PC-3 (cell line): Measurements from ENCODE around the gene MDH2. TPM values are rescaled to one million over a fixed set of nuclear protein-coding genes. Genes with fewer than 3 reads are reported as not detected.
A peak's percentile ranks its signal among the peaks of the same experiment; 100 is the strongest.
"Not testable (repeated sequence)": the region's sequence is repeated elsewhere in the genome, so short reads cannot be mapped to it uniquely, and the experiment has no call there.

Source experiments
- ATAC-seq: fragments of 200-7000 bp; cut with Tn5 transposase; 2 replicates; pipeline ENCODE4 v1.9.1; 2020; ENCODE audit warnings: mild to moderate bottlenecking, moderate library complexity
- BruUV-seq: library from RNA; stranded (reverse); fragments of 400-500 nt; replicated peaks from 2 replicates; lab custom pipeline; 2021; lab: Mats Ljungman, UMichigan
- CTCF ChIA-PET: fragments of 300-600 bp; sonication (Branson Sonifier 250); formaldehyde crosslinking; loops from one replicate; lab custom pipeline; 2022; ENCODE audit warnings: antibody characterized with exemption; lab: Charles Lee
- POLR2A ChIA-PET: fragments of 300-600 bp; sonication (Branson Sonifier 250); formaldehyde crosslinking; loops from one replicate; lab custom pipeline; 2022; ENCODE audit warnings: antibody characterized with exemption; ENCODE audit not compliant: unreplicated experiment; lab: Charles Lee
- DNase-seq: peaks from one replicate; pipeline ENCODE4 v3.0.0-alpha.2; 2015
- H2AFZ ChIP-seq: fragments of 300-600 bp; sonication (generic); 2 replicates; pipeline ENCODE4 v1.6.0; 2016; ENCODE audit warnings: antibody characterized with exemption, low read length
- H3F3A ChIP-seq: fragments of 300-600 bp; sonication (generic); one replicate; pipeline ENCODE4 v1.6.0; 2017; ENCODE audit warnings: antibody characterized with exemption, low read length, control low read depth, mild to moderate bottlenecking; ENCODE audit not compliant: unreplicated experiment
- H3K27ac ChIP-seq: fragments of 300-600 bp; sonication (generic); 2 replicates; pipeline ENCODE4 v1.5.1; 2016; ENCODE audit warnings: mild to moderate bottlenecking, low read length
- H3K27me3 ChIP-seq: fragments of 300-600 bp; sonication (generic); 2 replicates; pipeline ENCODE4 v1.6.1; 2016; ENCODE audit warnings: low read length, mixed read lengths
- H3K36me3 ChIP-seq: fragments of 300-600 bp; sonication (generic); 2 replicates; pipeline ENCODE4 v1.6.1; 2016; ENCODE audit warnings: low read depth, mixed run types, low read length, mixed read lengths
- H3K4me1 ChIP-seq: fragments of 300-600 bp; sonication (generic); 2 replicates; pipeline ENCODE4 v1.5.1; 2016; ENCODE audit warnings: low read length; ENCODE audit not compliant: insufficient read depth
- H3K4me2 ChIP-seq: fragments of 300-600 bp; sonication (generic); 2 replicates; pipeline ENCODE4 v1.6.0; 2016; ENCODE audit warnings: low read length
- H3K4me3 ChIP-seq: fragments of 300-600 bp; sonication (generic); 2 replicates; pipeline ENCODE4 v1.5.1; 2016; ENCODE audit warnings: mild to moderate bottlenecking, low read length, mixed read lengths
- H3K79me2 ChIP-seq: fragments of 300-600 bp; sonication (generic); 2 replicates; pipeline ENCODE4 v1.6.1; 2017; ENCODE audit warnings: low read length, mixed read lengths
- H3K9ac ChIP-seq: fragments of 300-600 bp; sonication (generic); 2 replicates; pipeline ENCODE4 v1.6.0; 2016; ENCODE audit warnings: mild to moderate bottlenecking, low read length
- H3K9me2 ChIP-seq: fragments of 300-600 bp; sonication (generic); replicated peaks from 2 replicates; pipeline ENCODE4 v1.6.1; 2016; ENCODE audit warnings: mixed run types, low read length, mixed read lengths
- H3K9me3 ChIP-seq: fragments of 300-600 bp; sonication (generic); 2 replicates; pipeline ENCODE4 v1.6.1; 2016; ENCODE audit warnings: low read length, mixed read lengths
- H4K20me1 ChIP-seq: fragments of 300-600 bp; sonication (generic); 2 replicates; pipeline ENCODE4 v1.6.1; 2016; ENCODE audit warnings: low read length, mixed read lengths
- EZH2 ChIP-seq: fragments of 300-600 bp; sonication (generic); IDR thresholded peaks from one replicate; pipeline ENCODE4 v1.6.1; 2017; ENCODE audit warnings: antibody characterized with exemption, mild to moderate bottlenecking, low read length; ENCODE audit not compliant: unreplicated experiment
- EZH2phosphoT487 ChIP-seq: fragments of 300-600 bp; sonication (generic); IDR thresholded peaks from 2 replicates; pipeline ENCODE4 v1.6.1; 2018; ENCODE audit warnings: mild to moderate bottlenecking, antibody characterized with exemption, low read length, borderline replicate concordance
- intact Hi-C: fragments of 100-400 bp; cut with micrococcal nuclease; formaldehyde crosslinking; loops from 2 replicates; pipeline ENCODE4 v1.9.0; 2023
- total RNA-seq: library from RNA; depleted of rRNA; stranded (reverse); fragments of >200 nt; gene quantifications from 2 replicates; pipeline ENCODE4 v1.2.3, GENCODE V29; 2014
- TF ChIP-seq, protein P1 (sequence below): fragments of 300-600 bp; sonication (generic); conservative IDR thresholded peaks from 2 replicates; pipeline ENCODE4 v1.5.1; 2017; ENCODE audit warnings: antibody characterized with exemption, low read depth, mild to moderate bottlenecking, low read length

The MDH2 gene
- total RNA-seq, 1 experiment from 2014 or later: 174 TPM

DNA sequence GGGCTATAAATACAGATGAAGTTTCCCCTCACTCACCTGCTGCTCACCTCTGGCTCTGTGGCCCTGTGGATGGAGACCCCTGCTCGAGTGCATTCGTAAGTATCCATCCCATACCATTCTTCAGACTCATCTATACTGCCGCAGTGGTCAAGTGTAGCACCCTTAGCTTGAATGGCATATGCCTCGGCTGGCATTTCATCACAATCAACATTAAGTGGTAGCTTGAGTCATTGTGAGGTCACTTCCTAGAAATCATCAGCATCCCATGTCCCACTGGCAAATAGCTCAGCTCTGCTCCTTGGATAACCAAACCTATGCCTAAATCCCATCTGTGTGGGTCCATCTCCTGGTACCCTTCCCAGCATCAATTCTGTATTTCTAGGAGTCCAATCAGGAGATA is 38.2 kb downstream of the MDH2 start:
- Histone ChIP-seq H3F3A (no peaks in the 10 kb centered on the region), H3K79me2 (no peaks in the 10 kb centered on the region), H2AFZ (no peak overlapping the region), H3K4me1 (peaks cover 65% of the 10 kb centered on the region), H3K27me3 (no peaks in the 10 kb centered on the region), H3K9me3 (no peaks in the 10 kb centered on the region), H3K9ac (no peak overlapping the region), H3K9me2 (no peaks in the 10 kb centered on the region), H3K27ac (peak overlapping the region; percentile 96), H3K4me3 (no peak overlapping the region), H3K36me3 (no peaks in the 10 kb centered on the region), H4K20me1 (no peaks in the 10 kb centered on the region), H3K4me2 (no peak overlapping the region)
- ATAC-seq: no peak
- no TSS peak for BruUV-seq
- ChIA-PET POLR2A (no interaction called here), CTCF (interaction anchor here (2.2 kb wide), 1 partner anchor 17 kb away, joined by 8 read pairs; no protein-coding TSS in a partner anchor)
- DNase-seq: peak; percentile 71
- TF ChIP-seq EZH2: no peak
- no peak for TF ChIP-seq EZH2phosphoT487
- TF ChIP-seq, protein P1, sequence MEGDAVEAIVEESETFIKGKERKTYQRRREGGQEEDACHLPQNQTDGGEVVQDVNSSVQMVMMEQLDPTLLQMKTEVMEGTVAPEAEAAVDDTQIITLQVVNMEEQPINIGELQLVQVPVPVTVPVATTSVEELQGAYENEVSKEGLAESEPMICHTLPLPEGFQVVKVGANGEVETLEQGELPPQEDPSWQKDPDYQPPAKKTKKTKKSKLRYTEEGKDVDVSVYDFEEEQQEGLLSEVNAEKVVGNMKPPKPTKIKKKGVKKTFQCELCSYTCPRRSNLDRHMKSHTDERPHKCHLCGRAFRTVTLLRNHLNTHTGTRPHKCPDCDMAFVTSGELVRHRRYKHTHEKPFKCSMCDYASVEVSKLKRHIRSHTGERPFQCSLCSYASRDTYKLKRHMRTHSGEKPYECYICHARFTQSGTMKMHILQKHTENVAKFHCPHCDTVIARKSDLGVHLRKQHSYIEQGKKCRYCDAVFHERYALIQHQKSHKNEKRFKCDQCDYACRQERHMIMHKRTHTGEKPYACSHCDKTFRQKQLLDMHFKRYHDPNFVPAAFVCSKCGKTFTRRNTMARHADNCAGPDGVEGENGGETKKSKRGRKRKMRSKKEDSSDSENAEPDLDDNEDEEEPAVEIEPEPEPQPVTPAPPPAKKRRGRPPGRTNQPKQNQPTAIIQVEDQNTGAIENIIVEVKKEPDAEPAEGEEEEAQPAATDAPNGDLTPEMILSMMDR: no peak
- intact Hi-C loops: loop anchor here (5.0 kb wide), 1 partner anchor 46 kb away; no protein-coding TSS in a partner anchor

DNA sequence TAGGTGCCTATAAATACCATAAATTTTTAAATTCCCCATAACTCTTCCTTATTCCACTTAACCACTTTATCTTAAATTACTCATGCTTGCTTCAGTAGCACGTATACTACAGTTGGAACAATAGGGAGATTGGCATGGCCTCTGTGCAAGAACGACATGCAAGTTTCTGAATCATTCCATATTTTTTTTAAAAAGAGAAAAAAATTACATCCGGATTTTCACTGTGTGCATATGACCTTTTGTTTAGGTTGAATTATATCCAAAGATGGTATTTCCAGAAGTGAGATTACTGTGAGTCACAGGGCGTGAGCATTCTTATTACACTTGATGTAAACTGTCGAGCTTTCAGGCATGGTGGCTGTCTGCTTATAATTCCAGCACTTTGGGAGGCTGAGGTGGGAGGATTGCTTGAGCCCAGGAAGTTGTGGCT is 39.5 kb downstream of the MDH2 start:
- ATAC-seq (peak; percentile 82), DNase-seq (peak; percentile 96)
- H3K79me2 ChIP-seq, BruUV-seq, H3K36me3 ChIP-seq, H3K9me3 ChIP-seq, H4K20me1 ChIP-seq, H3K4me3 ChIP-seq, H3F3A ChIP-seq, H3K27me3 ChIP-seq, H2AFZ ChIP-seq, H3K9me2 ChIP-seq: not testable (repeated sequence)
- Histone ChIP-seq H3K4me2 (peak overlapping the region; percentile 58; the same call in 1 of the 2 replicates), H3K27ac (peak overlapping the region; percentile 96), H3K9ac (peak overlapping the region; percentile 33), H3K4me1 (peaks cover 75% of the 10 kb centered on the region)
- intact Hi-C loops: loop anchor here (1.0 to 5.0 kb wide), 4 partner anchors 18 to 45 kb away; partner anchors contain the start of gene STYXL1
- ChIA-PET POLR2A (interaction anchor here (0.6 to 0.7 kb wide), 2 partner anchors 20 to 80 kb away, joined by 3 read pairs; no protein-coding TSS in a partner anchor), CTCF (interaction anchor here (0.6 to 2.2 kb wide), 3 partner anchors 18 to 21 kb away, joined by 3 to 8 read pairs (median 3); no protein-coding TSS in a partner anchor)

DNA sequence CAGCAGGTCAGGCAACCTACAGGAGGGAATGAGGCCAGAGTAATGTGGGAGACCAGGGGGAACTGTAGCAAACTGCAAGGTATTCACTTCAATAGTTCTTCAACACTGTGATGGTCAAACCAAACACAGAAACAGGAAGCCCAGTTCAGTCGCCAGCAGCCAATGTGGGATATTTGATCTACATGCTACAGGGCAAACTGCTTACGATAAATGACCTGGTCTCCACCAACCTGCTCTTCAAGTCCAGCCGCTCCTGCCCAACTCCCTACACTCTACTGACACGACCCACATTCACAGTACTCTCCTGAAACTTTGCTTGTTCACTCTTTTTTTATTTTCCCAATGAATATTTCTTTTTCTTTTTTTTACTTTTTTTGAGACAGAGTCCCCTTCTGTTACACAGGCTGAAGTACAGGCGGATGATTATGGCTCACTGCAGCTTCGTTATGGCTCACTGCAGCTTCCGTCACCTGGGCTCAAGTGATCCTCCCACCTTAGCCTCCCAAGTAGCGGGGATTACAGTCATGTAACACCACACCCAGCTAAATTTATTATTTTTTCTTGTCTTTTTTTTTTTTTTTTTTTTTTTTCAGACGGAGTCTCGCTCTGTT is 42.1 kb downstream of the MDH2 start:
- intact Hi-C loops: loop anchor here (5.0 kb wide), 1 partner anchor 42 kb away; no protein-coding TSS in a partner anchor
- no peak overlapping the region for H3K4me3 ChIP-seq

More for the DNA sequence above, 42.1 kb downstream of the MDH2 start:
- POLR2A ChIA-PET: interaction anchor here (0.7 kb wide), 1 partner anchor 20 kb away, joined by 16 read pairs; no protein-coding TSS in a partner anchor
- no peaks in the 10 kb centered on the region for H4K20me1 ChIP-seq
- no peaks in the 10 kb centered on the region for H3K79me2 ChIP-seq
- H2AFZ ChIP-seq: no peak overlapping the region
- TF ChIP-seq, protein P1: no peak
- TF ChIP-seq EZH2: no peak
- no peak for TF ChIP-seq EZH2phosphoT487
- ATAC-seq (peak; percentile 37), DNase-seq (peak; percentile 85)
- no peaks in the 10 kb centered on the region for H3K9me3 ChIP-seq
- CTCF ChIA-PET: no interaction called here
- H3K36me3 ChIP-seq: no peaks in the 10 kb centered on the region
- H3K27ac ChIP-seq: peak overlapping the region; percentile 96
- no peaks in the 10 kb centered on the region for H3K9me2 ChIP-seq
- H3K27me3 ChIP-seq: no peaks in the 10 kb centered on the region
- peak overlapping the region; percentile 53 for H3K4me2 ChIP-seq
- H3F3A ChIP-seq: no peaks in the 10 kb centered on the region
- H3K9ac ChIP-seq: peak overlapping the region; percentile 29; the same call in 1 of the 2 replicates
- H3K4me1 ChIP-seq: peaks cover 61% of the 10 kb centered on the region
- no TSS peak for BruUV-seq
